ENCODE results near the gene EXOC4.

DNA sequence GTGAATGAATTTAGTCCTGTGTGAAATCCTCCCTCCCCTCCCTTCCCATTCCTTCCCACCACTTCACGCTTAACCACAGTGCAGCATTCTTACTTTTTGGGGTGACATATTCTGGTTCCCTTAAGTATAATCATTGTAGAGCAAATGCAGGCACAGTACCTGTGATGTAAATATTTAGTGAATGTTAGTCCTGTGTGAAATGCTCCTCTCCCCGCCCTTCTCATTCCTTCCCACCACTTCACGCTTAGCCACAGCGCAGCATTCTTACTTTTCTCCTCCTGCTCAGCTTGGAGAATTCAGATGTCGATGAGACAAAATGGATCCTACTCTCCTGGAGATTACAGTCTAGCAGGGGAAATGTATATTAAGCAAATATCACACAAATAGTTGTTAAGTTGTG is 258.8 kb downstream of the EXOC4 start:
- TF ChIP-seq POLR2A (IDR thresholded peaks at IDR 0.05), result no peak
- TF ChIP-seq, protein P1, sequence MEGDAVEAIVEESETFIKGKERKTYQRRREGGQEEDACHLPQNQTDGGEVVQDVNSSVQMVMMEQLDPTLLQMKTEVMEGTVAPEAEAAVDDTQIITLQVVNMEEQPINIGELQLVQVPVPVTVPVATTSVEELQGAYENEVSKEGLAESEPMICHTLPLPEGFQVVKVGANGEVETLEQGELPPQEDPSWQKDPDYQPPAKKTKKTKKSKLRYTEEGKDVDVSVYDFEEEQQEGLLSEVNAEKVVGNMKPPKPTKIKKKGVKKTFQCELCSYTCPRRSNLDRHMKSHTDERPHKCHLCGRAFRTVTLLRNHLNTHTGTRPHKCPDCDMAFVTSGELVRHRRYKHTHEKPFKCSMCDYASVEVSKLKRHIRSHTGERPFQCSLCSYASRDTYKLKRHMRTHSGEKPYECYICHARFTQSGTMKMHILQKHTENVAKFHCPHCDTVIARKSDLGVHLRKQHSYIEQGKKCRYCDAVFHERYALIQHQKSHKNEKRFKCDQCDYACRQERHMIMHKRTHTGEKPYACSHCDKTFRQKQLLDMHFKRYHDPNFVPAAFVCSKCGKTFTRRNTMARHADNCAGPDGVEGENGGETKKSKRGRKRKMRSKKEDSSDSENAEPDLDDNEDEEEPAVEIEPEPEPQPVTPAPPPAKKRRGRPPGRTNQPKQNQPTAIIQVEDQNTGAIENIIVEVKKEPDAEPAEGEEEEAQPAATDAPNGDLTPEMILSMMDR (IDR thresholded peaks at IDR 0.05), result no peak

All from ovary (tissue), 3 donors.